Stomach (tissue), 4 donors: Measurements from ENCODE around the gene TMPRSS3.

ENCODE experiments used
- CTCF ChIP-seq, 7 experiments: fragments of 450-650 bp in 4 of 7; fragments of 200-600 bp in 3 of 7; sonication (generic) in 3 of 7; IDR thresholded peaks; one replicate each; pipeline ENCODE4 v1.5.1; 2016 to 2019; ENCODE audit warnings: antibody characterized with exemption in 7 of 7, control low read depth in 2 of 7, mild to moderate bottlenecking in 1 of 7
- POLR2A ChIP-seq, 4 donors: fragments of 450-650 bp; IDR thresholded peaks; one replicate each; pipeline ENCODE4 v1.6.1; 2016; ENCODE audit warnings: antibody characterized with exemption in 4 of 4, control low read depth in 2 of 4, mild to moderate bottlenecking in 1 of 4, moderate library complexity in 1 of 4
- POLR2AphosphoS5 ChIP-seq, 3 donors: sonication (generic); formaldehyde crosslinking; IDR thresholded peaks; one replicate each; pipeline ENCODE4 v1.6.1; 2016; ENCODE audit warnings: antibody characterized with exemption in 3 of 3

GRCh38 chr21:42356650-42357049 is 39.2 kb downstream of the TMPRSS3 start:
- TF ChIP-seq CTCF (IDR thresholded peaks at IDR 0.05) (no peak), POLR2A (IDR thresholded peaks at IDR 0.05) (no peak), POLR2AphosphoS5 (IDR thresholded peaks at IDR 0.05) (peak in 1 of 3 donors; percentile 2)
